Neural crest cell (in vitro differentiated cells): ENCODE measurements around the gene RHEBL1. TPM values are rescaled to one million over a fixed set of nuclear protein-coding genes. Genes with fewer than 3 reads are reported as not detected.

Experiments
- DNase-seq: peaks from one replicate; pipeline ENCODE4 v3.0.0; 2021; ENCODE audit warnings: low read depth, mixed read lengths, low spot score
- H3K27ac Mint-ChIP-seq: one replicate; pipeline ENCODE4 v1.8.0; 2021; ENCODE audit warnings: mild to moderate bottlenecking, mixed read lengths; ENCODE audit not compliant: unreplicated experiment
- H3K27me3 Mint-ChIP-seq: 2 replicates; pipeline ENCODE4 v1.8.0; 2021; ENCODE audit warnings: low read depth, mild to moderate bottlenecking, mixed read lengths
- H3K36me3 Mint-ChIP-seq: 2 replicates; pipeline ENCODE4 v1.8.0; 2021; ENCODE audit warnings: low read depth, mild to moderate bottlenecking, mixed read lengths
- H3K4me1 Mint-ChIP-seq: 2 replicates; pipeline ENCODE4 v1.8.0; 2021; ENCODE audit warnings: mixed read lengths
- H3K4me3 Mint-ChIP-seq: one replicate; pipeline ENCODE4 v1.8.0; 2021; ENCODE audit warnings: mild to moderate bottlenecking, mixed read lengths
- H3K9me3 Mint-ChIP-seq: 2 replicates; pipeline ENCODE4 v1.8.0; 2021; ENCODE audit warnings: mixed read lengths
- total RNA-seq: library from RNA; stranded (reverse); gene quantifications from 2 replicates; pipeline ENCODE4 v1.2.1, GENCODE V29; 2021
- TF ChIP-seq, protein P1 (sequence below): fragments of 200-600 bp; sonication (generic); conservative IDR thresholded peaks from 2 replicates; pipeline ENCODE4 v1.5.0; 2021; ENCODE audit warnings: antibody characterized with exemption, mild to moderate bottlenecking

RHEBL1 gene
- total RNA-seq, 1 donor from 2014 or later, result 2.1 TPM

DNA sequence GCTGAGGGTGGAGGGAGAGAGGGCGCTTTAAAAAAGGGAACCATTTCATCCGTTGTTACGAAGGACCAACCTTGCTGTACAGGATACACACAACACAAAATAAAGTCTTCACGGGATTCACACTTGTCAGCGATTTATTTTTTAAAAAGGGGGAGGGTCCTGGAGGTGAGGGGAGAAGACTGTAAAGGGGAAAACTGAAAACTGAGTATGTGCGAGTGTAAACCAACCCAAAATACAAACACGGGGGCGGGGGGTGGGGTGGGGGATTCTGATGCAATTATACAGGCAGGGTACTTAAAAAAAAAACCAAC lies 50.7 kb downstream of the RHEBL1 start:
- H3K9me3 Mint-ChIP-seq, result no peaks in the 10 kb centered on the region
- no peak for DNase-seq
- H3K4me3 Mint-ChIP-seq, result peak overlapping the region; percentile 99
- H3K27ac Mint-ChIP-seq, result peak overlapping the region; percentile 97
- no peaks in the 10 kb centered on the region for H3K27me3 Mint-ChIP-seq
- no peaks in the 10 kb centered on the region for H3K36me3 Mint-ChIP-seq
- peaks cover 26% of the 10 kb centered on the region for H3K4me1 Mint-ChIP-seq
- TF ChIP-seq, protein P1, sequence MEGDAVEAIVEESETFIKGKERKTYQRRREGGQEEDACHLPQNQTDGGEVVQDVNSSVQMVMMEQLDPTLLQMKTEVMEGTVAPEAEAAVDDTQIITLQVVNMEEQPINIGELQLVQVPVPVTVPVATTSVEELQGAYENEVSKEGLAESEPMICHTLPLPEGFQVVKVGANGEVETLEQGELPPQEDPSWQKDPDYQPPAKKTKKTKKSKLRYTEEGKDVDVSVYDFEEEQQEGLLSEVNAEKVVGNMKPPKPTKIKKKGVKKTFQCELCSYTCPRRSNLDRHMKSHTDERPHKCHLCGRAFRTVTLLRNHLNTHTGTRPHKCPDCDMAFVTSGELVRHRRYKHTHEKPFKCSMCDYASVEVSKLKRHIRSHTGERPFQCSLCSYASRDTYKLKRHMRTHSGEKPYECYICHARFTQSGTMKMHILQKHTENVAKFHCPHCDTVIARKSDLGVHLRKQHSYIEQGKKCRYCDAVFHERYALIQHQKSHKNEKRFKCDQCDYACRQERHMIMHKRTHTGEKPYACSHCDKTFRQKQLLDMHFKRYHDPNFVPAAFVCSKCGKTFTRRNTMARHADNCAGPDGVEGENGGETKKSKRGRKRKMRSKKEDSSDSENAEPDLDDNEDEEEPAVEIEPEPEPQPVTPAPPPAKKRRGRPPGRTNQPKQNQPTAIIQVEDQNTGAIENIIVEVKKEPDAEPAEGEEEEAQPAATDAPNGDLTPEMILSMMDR, result no peak

DNA sequence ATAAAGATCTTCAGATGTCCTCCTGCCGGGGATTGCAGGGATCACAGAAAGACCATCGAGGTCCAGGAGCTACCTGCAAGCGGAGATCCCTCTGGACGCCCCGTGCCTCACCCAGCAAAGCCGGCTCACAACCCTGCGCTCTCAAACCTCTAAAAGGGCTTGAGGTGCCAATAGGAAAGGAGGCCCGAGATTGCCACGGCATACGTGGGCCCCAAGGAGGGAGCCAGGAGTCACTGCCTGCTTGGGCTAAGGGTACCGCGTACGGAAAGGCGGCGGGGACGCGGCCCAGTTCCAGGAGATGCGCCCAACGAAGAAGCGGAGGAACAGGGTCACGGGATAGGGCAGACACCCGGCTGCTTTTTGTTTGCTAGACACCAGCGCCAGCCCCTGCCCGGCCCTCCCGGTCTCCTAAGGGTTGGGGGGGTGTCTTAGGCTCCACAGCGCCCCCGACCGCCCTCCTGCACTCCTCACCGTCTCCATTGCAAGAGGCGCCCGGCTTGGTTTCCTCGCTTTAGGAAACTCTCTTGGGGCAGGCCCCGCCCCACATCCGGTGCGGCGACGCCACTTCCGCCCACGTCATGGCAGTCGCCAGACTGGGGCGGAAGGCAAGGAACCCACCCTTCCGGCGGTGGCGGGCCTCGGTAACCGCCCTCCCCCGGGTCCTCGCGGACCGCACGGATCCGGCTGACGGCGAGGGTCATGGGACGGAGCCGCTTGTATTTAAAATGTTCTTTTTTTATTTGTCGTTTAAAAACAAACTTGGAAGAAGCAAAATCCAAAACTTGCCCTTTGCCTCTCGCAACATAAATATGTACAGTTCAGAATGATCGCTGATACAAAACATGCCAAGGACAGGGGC lies 51.3 kb downstream of the RHEBL1 start, which contains the start of gene PRKAG1:
TSS of gene PRKAG1 (minus strand) at position 516 of the 859 bp plus-strand sequence. CDS start at position 480, 36 bp downstream.
- Mint-ChIP-seq H3K4me1 (peaks cover 26% of the 10 kb centered on the region), H3K27ac (peak within 1 kb of the TSS; percentile 99), H3K4me3 (peak within 1 kb of the TSS; percentile 99)

DNA sequence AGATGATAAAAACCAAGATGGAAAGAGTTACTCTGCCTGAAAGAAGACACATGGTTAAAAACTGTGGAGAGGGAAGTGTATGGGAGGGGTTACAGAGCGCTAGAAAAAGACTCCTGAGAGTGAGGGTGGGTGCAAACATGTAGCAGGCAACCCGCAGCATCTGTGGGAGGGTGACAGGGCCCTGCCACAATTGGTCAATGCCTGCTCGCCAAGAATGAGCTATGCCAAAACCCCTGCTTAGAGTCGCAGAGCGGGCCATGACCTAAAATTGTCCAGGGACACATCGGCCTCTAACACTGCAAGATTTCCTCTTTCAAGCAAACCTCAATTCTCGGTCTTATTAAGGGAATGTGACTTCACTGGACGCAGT lies 51.9 kb downstream of the RHEBL1 start:
- H3K4me1 Mint-ChIP-seq, result peaks cover 26% of the 10 kb centered on the region
- no peaks in the 10 kb centered on the region for H3K9me3 Mint-ChIP-seq
- H3K36me3 Mint-ChIP-seq, result no peaks in the 10 kb centered on the region
- no peaks in the 10 kb centered on the region for H3K27me3 Mint-ChIP-seq
- DNase-seq, result no peak
- H3K27ac Mint-ChIP-seq, result peak overlapping the region; percentile 99
- peak overlapping the region; percentile 99 for H3K4me3 Mint-ChIP-seq
- TF ChIP-seq, protein P1, result no peak

More for the DNA sequence above, 51.3 kb downstream of the RHEBL1 start, which contains the start of gene PRKAG1:
- Mint-ChIP-seq H3K27me3 (no peaks in the 10 kb centered on the region), H3K36me3 (no peaks in the 10 kb centered on the region), H3K9me3 (no peaks in the 10 kb centered on the region)
- TF ChIP-seq, protein P1, result peak; percentile 63
- peak; percentile 89 for DNase-seq

DNA sequence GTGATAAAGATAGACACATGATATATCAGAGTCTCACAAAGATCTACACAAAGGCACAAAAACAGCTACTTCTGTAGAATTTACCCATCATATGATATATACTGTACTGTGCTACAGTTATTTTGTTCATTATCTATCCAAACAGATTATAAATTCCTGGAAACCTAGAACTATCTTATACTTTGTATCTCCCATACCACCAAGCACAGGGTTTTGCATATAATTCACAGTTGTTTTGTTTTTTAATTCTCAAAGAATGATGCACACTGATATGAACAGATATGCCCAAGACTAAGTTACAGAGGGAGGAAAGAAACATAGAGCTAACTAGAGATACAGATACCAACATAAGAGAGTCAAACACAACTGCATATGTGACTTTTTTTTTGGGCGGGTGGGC lies 54.6 kb downstream of the RHEBL1 start:
- DNase-seq, result no peak
- no peaks in the 10 kb centered on the region for H3K27me3 Mint-ChIP-seq
- H3K27ac Mint-ChIP-seq, result no peak overlapping the region
- peak overlapping the region; percentile 78 for H3K4me3 Mint-ChIP-seq
- TF ChIP-seq, protein P1, result no peak
- H3K36me3 Mint-ChIP-seq, result no peaks in the 10 kb centered on the region
- H3K4me1 Mint-ChIP-seq, result peaks cover 26% of the 10 kb centered on the region
- no peaks in the 10 kb centered on the region for H3K9me3 Mint-ChIP-seq

Other genes with a start within 250 kb of the RHEBL1 start
- gene DDX23, start 217.8 kb downstream of the RHEBL1 start, total RNA-seq, result 119 and 124 TPM in 2 replicates
- gene RND1, start 204.1 kb downstream of the RHEBL1 start, total RNA-seq, result 4.2 and 6.1 TPM in 2 replicates
- 15.1 and 18.6 TPM in 2 replicates for gene FKBP11, start 144.5 kb downstream of the RHEBL1 start, total RNA-seq
- 194 and 202 TPM in 2 replicates for gene ARF3, start 112.5 kb downstream of the RHEBL1 start, total RNA-seq
- gene WNT10B, start 98.2 kb downstream of the RHEBL1 start, total RNA-seq, result 1.3 and 1.8 TPM in 2 replicates
- 1.2 and 2.1 TPM in 2 replicates for gene WNT1, start 91.7 kb downstream of the RHEBL1 start, total RNA-seq
- 0.51 and 0.64 TPM in 2 replicates for gene DDN, start 70.6 kb downstream of the RHEBL1 start, total RNA-seq
- gene PRKAG1, start 51.2 kb downstream of the RHEBL1 start, total RNA-seq, result 58.5 and 61.9 TPM in 2 replicates
- 99.8 and 107 TPM in 2 replicates for gene KMT2D, start 9.2 kb downstream of the RHEBL1 start, total RNA-seq
- 1.5 TPM in 2 replicates for gene DHH, start 24.8 kb upstream of the RHEBL1 start, total RNA-seq
- 101 TPM in 2 replicates for gene LMBR1L, start 40.9 kb upstream of the RHEBL1 start, total RNA-seq
- 3,094 and 3,153 TPM in 2 replicates for gene TUBA1B, start 61.4 kb upstream of the RHEBL1 start, total RNA-seq
- 1,729 and 1,742 TPM in 2 replicates for gene TUBA1A, start 119.1 kb upstream of the RHEBL1 start, total RNA-seq
- 203 and 208 TPM in 2 replicates for gene TUBA1C, start 195.1 kb upstream of the RHEBL1 start, total RNA-seq
- gene PRPH, start 225.2 kb upstream of the RHEBL1 start, total RNA-seq, result 0.70 and 1.3 TPM in 2 replicates